C4-2B (cell line): ENCODE data around the gene SCAF8.

ENCODE experiments used
- CTCF ChIP-seq: fragments of 450-650 bp; conservative IDR thresholded peaks from 2 replicates; pipeline ENCODE4 v1.5.1; 2017; ENCODE audit warnings: mild to moderate bottlenecking
- ZFX ChIP-seq: fragments of 450-650 bp; IDR thresholded peaks from 2 replicates; pipeline ENCODE4 v1.6.1; 2017

DNA sequence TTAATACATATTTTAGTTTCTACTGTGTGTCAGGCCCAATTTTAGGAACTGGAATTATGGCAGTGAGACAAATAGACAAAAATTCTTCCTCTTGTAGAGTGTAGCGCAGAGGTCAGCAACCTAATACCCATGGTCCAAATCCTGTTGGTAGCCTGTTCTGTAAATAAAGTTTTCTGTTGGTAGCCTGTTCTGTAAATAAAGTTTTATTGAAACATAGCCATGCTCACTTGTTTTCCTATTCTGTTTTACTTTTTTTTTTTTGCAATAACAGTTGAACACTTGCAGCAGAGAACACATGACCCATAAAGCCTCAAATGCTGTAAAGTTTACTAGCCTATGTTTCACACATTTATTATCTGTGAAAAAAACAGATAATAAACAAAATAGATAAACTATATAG, 87.9 kb downstream of the SCAF8 start:
- TF ChIP-seq CTCF (no peak), ZFX (no peak)
